B cell (primary cell): ENCODE measurements around the gene PABPN1. TPM values are rescaled to one million over a fixed set of nuclear protein-coding genes. Genes with fewer than 3 reads are reported as not detected.

Experiments
- ATAC-seq: fragments of 200-7000 bp; cut with Tn5 transposase; one replicate; pipeline ENCODE4 v1.10.0; 2021; ENCODE audit warnings: low read depth, mild to moderate bottlenecking, moderate number of reproducible peaks, moderate library complexity
- CTCF ChIA-PET: fragments of 350-600 bp; sonication (Branson Sonifier 250); formaldehyde crosslinking; loops from one replicate; lab custom pipeline; 2021; ENCODE audit warnings: antibody characterized with exemption, inconsistent platforms; lab: Charles Lee
- POLR2A ChIA-PET: fragments of 350-600 bp; sonication (Branson Sonifier 250); formaldehyde crosslinking; loops from one replicate; lab custom pipeline; 2021; ENCODE audit warnings: antibody characterized with exemption; lab: Charles Lee
- DNase-seq: peaks from one replicate; pipeline ENCODE4 v3.0.0; 2013
- H2AFZ ChIP-seq: 2 replicates; pipeline ENCODE4 v1.6.1; 2012; ENCODE audit warnings: mild to moderate bottlenecking, low read depth, low read length; ENCODE audit not compliant: insufficient read depth, poor library complexity, severe bottlenecking
- H3K27ac ChIP-seq, 2 donors: 1 replicate in 1 of 2; 2 replicates in 1 of 2; pipeline ENCODE4 v1.5.1; 2012 to 2013; ENCODE audit warnings: low read length in 2 of 2, mild to moderate bottlenecking in 2 of 2, moderate library complexity in 1 of 2
- H3K27me3 ChIP-seq, 4 experiments: fragments of 200-600 bp in 1 of 4; sonication (generic) in 1 of 4; replicated peaks in 1 of 4; 1 replicate in 2 of 4; 2 replicates in 2 of 4; pipeline versions ENCODE4 v1.6.1 to v1.7.0; 2013 to 2016; ENCODE audit warnings: low read length in 3 of 4, mild to moderate bottlenecking in 2 of 4, mixed read lengths in 1 of 4, moderate library complexity in 1 of 4; ENCODE audit not compliant: insufficient read depth in 4 of 4, control insufficient read depth in 3 of 4; ENCODE audit errors: control extremely low read depth in 1 of 4
- H3K36me3 ChIP-seq, 2 experiments: replicated peaks in 1 of 2; 1 replicate in 1 of 2; 2 replicates in 1 of 2; pipeline versions ENCODE4 v1.6.1 to v1.7.1; 2013; ENCODE audit warnings: low read length in 1 of 2; ENCODE audit not compliant: insufficient read depth in 2 of 2, control insufficient read depth in 1 of 2; ENCODE audit errors: control extremely low read depth in 1 of 2, extremely low read depth in 1 of 2
- H3K4me1 ChIP-seq, 2 donors: fragments of 200-600 bp in 1 of 2; sonication (generic) in 1 of 2; 1 replicate in 1 of 2; 2 replicates in 1 of 2; pipeline versions ENCODE4 v1.5.1 to v1.6.1; 2013 to 2017; ENCODE audit warnings: low read length in 2 of 2; ENCODE audit not compliant: control insufficient read depth in 2 of 2, insufficient read depth in 2 of 2
- H3K4me2 ChIP-seq: replicated peaks from 2 replicates; pipeline ENCODE3; 2012; ENCODE audit warnings: mild to moderate bottlenecking, low read depth, low read length; ENCODE audit not compliant: poor library complexity, severe bottlenecking
- H3K4me3 ChIP-seq, 5 experiments: fragments of 200-600 bp in 1 of 5; sonication (generic) in 1 of 5; 1 replicate in 3 of 5; 2 replicates in 2 of 5; pipeline versions ENCODE4 v1.5.1 to v1.7.0; 2011 to 2016; ENCODE audit warnings: low read length in 4 of 5, mild to moderate bottlenecking in 4 of 5, low read depth in 2 of 5, control low read depth in 1 of 5, moderate library complexity in 1 of 5; ENCODE audit not compliant: insufficient read depth in 1 of 5; ENCODE audit errors: control extremely low read depth in 1 of 5, extremely low read depth in 1 of 5
- H3K79me2 ChIP-seq: fragments of 200-600 bp; sonication (generic); one replicate; pipeline ENCODE4 v1.6.0; 2016; ENCODE audit warnings: low read length; ENCODE audit not compliant: control insufficient read depth, insufficient read depth
- H3K9ac ChIP-seq: fragments of 200-600 bp; sonication (generic); 2 replicates; pipeline ENCODE4 v1.6.1; 2017; ENCODE audit warnings: mild to moderate bottlenecking, low read length, moderate library complexity
- H3K9me3 ChIP-seq, 3 donors: one replicate each; pipeline versions ENCODE4 v1.6.1 to v1.7.1; 2013; ENCODE audit warnings: low read length in 2 of 3; ENCODE audit not compliant: control insufficient read depth in 2 of 3, insufficient read depth in 1 of 3; ENCODE audit errors: control extremely low read depth in 1 of 3
- H4K20me1 ChIP-seq: 2 replicates; pipeline ENCODE4 v1.6.0; 2012; ENCODE audit warnings: mild to moderate bottlenecking, low read length; ENCODE audit not compliant: insufficient read depth, control insufficient read depth, poor library complexity, severe bottlenecking
- H3K27ac Mint-ChIP-seq: one replicate; pipeline ENCODE4 v1.8.0; 2021; ENCODE audit warnings: mixed read lengths
- H3K27me3 Mint-ChIP-seq: one replicate; pipeline ENCODE4 v1.8.0; 2021; ENCODE audit warnings: mixed read lengths
- H3K4me1 Mint-ChIP-seq: one replicate; pipeline ENCODE4 v1.8.0; 2021; ENCODE audit warnings: mixed read lengths
- H3K4me3 Mint-ChIP-seq: one replicate; pipeline ENCODE4 v1.8.0; 2021; ENCODE audit warnings: mixed read lengths
- H3K9me3 Mint-ChIP-seq: one replicate; pipeline ENCODE4 v1.8.0; 2022; ENCODE audit warnings: mixed read lengths; ENCODE audit not compliant: insufficient read depth
- EZH2 ChIP-seq: IDR thresholded peaks from 2 replicates; pipeline ENCODE4 v1.6.1; 2012; ENCODE audit warnings: borderline replicate concordance, low read depth, mild to moderate bottlenecking, moderate library complexity, low read length; ENCODE audit not compliant: insufficient read depth, poor library complexity, severe bottlenecking
- whole genome bisulfite sequencing: methylation state at CpG from one replicate; pipeline ENCODE4 v1.1.5; 2013; ENCODE audit warnings: missing lambda C conversion rate; ENCODE audit not compliant: insufficient coverage; 5-methylcytosine and 5-hydroxymethylcytosine counted together
- intact Hi-C: fragments of 100-400 bp; cut with micrococcal nuclease; formaldehyde crosslinking; loops from one replicate; pipeline ENCODE4 v1.10.0; 2022
- polyA plus RNA-seq: library from polyadenylated mRNA; depleted of rRNA; stranded (reverse); fragments of >200 nt; gene quantifications from 2 replicates; pipeline ENCODE4 v1.2.3, GENCODE V29; 2012
- total RNA-seq, 2 donors: library from RNA; stranded (reverse); fragments of 120-200 nt in 1 of 2; gene quantifications; 1 replicate in 1 of 2; 2 replicates in 1 of 2; pipeline versions ENCODE4 v1.2.3 to v1.2.4, GENCODE V29; 2013 to 2022
- TF ChIP-seq, protein P1 (sequence below): fragments of 200-600 bp; IDR thresholded peaks from one replicate; pipeline ENCODE4 v1.8.0; 2022; ENCODE audit warnings: antibody characterized with exemption, mild to moderate bottlenecking

PABPN1 gene
- total and polyA plus RNA-seq, 2 donors (not counting 1 experiment from before 2014, with no cell fraction given), result 283 to 293 TPM

DNA sequence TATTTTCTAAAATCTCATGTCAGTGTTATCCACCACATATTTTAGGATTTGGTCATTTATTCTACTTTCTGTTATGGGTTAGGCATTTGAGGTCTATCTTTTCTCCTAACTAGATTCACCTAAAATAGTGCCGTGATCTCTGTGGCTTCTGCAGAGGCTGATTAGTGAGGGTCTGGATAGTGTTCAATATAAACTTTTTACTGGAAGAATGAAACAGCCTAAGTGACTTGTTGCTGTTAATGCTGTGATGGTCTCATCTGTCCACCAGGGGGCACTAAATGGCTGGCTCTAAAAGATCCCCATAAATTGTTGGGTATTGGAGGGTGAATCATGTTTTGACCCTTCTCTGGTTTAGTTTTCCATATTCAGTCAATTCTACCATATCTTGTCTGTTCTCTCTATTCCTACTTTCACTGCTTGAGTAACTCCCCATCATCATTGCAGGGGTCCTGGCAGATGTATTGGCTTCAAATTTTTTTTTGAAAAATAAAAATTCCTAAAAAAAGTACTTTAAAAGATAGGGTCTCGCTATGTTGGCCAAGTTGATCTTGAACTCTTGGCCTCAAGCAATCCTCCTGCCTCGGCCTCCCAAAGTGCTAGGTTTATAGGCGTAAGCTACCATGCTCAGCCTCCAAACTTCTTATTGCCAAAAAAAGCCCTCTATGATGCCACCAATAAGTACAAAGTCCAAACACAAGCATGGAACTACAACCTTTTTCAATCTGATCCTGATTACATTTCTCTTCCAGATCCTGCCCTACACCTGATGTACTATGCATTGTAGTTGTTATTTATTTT, 6.9 kb downstream of the PABPN1 start:
- Mint-ChIP-seq H3K9me3 (no peaks in the 10 kb centered on the region), H3K27ac (peak overlapping the region; percentile 2), H3K27me3 (peaks cover 3% of the 10 kb centered on the region), H3K4me3 (no peak overlapping the region), H3K4me1 (peaks cover 7% of the 10 kb centered on the region)
- peaks cover 2% of the 10 kb centered on the region for H3K79me2 ChIP-seq
- H3K9me3 ChIP-seq, result no peaks in the 10 kb centered on the region
- TF ChIP-seq, protein P1, sequence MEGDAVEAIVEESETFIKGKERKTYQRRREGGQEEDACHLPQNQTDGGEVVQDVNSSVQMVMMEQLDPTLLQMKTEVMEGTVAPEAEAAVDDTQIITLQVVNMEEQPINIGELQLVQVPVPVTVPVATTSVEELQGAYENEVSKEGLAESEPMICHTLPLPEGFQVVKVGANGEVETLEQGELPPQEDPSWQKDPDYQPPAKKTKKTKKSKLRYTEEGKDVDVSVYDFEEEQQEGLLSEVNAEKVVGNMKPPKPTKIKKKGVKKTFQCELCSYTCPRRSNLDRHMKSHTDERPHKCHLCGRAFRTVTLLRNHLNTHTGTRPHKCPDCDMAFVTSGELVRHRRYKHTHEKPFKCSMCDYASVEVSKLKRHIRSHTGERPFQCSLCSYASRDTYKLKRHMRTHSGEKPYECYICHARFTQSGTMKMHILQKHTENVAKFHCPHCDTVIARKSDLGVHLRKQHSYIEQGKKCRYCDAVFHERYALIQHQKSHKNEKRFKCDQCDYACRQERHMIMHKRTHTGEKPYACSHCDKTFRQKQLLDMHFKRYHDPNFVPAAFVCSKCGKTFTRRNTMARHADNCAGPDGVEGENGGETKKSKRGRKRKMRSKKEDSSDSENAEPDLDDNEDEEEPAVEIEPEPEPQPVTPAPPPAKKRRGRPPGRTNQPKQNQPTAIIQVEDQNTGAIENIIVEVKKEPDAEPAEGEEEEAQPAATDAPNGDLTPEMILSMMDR, result peak; percentile 95
- TF ChIP-seq EZH2, result no peak
- ChIA-PET POLR2A (no interaction called here), CTCF (interaction anchor here (1.3 to 4.0 kb wide), 5 partner anchors 9 to 52 kb away, joined by 3 to 24 read pairs (median 13); partner anchors contain the start of gene PPP1R3E)
- peaks cover 0 to 2% (median 0%) of the 10 kb centered on the region in 4 experiments for H3K27me3 ChIP-seq
- no peak overlapping the region for H2AFZ ChIP-seq
- H3K4me3 ChIP-seq, result no peak overlapping the region
- H3K36me3 ChIP-seq, result peaks cover 7 to 26% of the 10 kb centered on the region in 2 experiments
- no peak overlapping the region for H3K4me2 ChIP-seq
- intact Hi-C loops, result loop anchor here (1.0 to 2.0 kb wide), 2 partner anchors 63 to 207 kb away; no protein-coding TSS in a partner anchor
- peaks cover 1% of the 10 kb centered on the region in 2 donors for H3K4me1 ChIP-seq
- peaks cover 7% of the 10 kb centered on the region for H4K20me1 ChIP-seq
- ATAC-seq (peak; percentile 80), DNase-seq (peak; percentile 77)
- no peak overlapping the region for H3K27ac ChIP-seq
- H3K9ac ChIP-seq, result no peak overlapping the region
- WGBS, result 67% methylated on average over 2 of the region's 4 CpGs

DNA sequence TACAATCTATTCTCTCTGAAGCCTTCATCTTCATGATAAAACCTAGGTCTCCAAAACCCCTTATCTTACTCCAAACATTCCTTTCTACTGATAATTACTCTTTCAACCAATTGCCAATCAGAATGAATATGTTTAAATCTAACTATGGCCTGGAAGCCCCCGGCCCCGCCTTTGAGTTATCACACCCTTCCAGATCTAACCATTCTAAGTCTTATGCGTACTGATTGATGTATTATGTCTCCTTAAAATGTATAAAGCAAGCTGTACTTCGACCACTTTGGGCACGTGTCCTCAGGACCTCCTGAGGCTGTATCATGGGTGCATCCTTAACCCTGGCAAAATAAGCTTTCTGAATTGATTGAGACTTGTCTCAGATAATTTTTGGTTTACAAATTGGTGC, 14.4 kb downstream of the PABPN1 start:
- no peaks in the 10 kb centered on the region for H3K4me1 ChIP-seq
- H3K27me3 ChIP-seq, result peaks cover 0 to 7% (median 4%) of the 10 kb centered on the region in 4 experiments
- H2AFZ ChIP-seq, result no peak overlapping the region
- H4K20me1 ChIP-seq, result no peaks in the 10 kb centered on the region
- no peak overlapping the region for H3K27ac ChIP-seq
- no peaks in the 10 kb centered on the region for H3K9me3 Mint-ChIP-seq
- H3K4me3 ChIP-seq, result no peak overlapping the region
- no peak for TF ChIP-seq EZH2
- TF ChIP-seq, protein P1, result no peak
- H3K9me3 ChIP-seq, result peaks cover 0 to 2% (median 1%) of the 10 kb centered on the region in 3 donors
- ATAC-seq (no peak), DNase-seq (no peak)
- no peaks in the 10 kb centered on the region for H3K36me3 ChIP-seq
- CTCF ChIA-PET, result interaction anchor here (1.0 kb wide), 2 partner anchors 9 to 44 kb away, joined by 3 to 5 read pairs; no protein-coding TSS in a partner anchor
- POLR2A ChIA-PET, result no interaction called here
- H3K4me2 ChIP-seq, result no peak overlapping the region
- H3K79me2 ChIP-seq, result no peaks in the 10 kb centered on the region
- WGBS, result no CpG with 5 or more reads among the region's 5 CpGs
- H3K4me1 Mint-ChIP-seq, result no peaks in the 10 kb centered on the region
- H3K9ac ChIP-seq, result no peak overlapping the region
- no peak overlapping the region for H3K27ac Mint-ChIP-seq
- H3K4me3 Mint-ChIP-seq, result no peak overlapping the region
- intact Hi-C loops, result no loop called here
- H3K27me3 Mint-ChIP-seq, result peaks cover 39% of the 10 kb centered on the region
